NT2/D1 (cell line): ENCODE data around the gene OR5L1.
A peak's percentile ranks its signal among the peaks of the same experiment; 100 is the strongest.

Source experiments
- DNase-seq: peaks from one replicate; pipeline ENCODE4 v3.0.0-alpha.2; 2011; ENCODE audit warnings: low read depth, low spot score
- H3K27me3 ChIP-seq: 2 replicates; pipeline ENCODE4 v1.6.0; 2011; ENCODE audit warnings: mild to moderate bottlenecking; ENCODE audit not compliant: insufficient read length, insufficient read depth
- H3K36me3 ChIP-seq: 2 replicates; pipeline ENCODE4 v1.6.1; 2011; ENCODE audit warnings: mild to moderate bottlenecking, low read length, mixed read lengths; ENCODE audit not compliant: insufficient read depth, insufficient read length
- H3K4me1 ChIP-seq: 2 replicates; pipeline ENCODE4 v1.5.1; 2011; ENCODE audit not compliant: insufficient read depth, insufficient read length
- H3K4me3 ChIP-seq: 2 replicates; pipeline ENCODE4 v1.5.1; 2011; ENCODE audit warnings: low read depth; ENCODE audit not compliant: insufficient read length
- H3K9ac ChIP-seq: 2 replicates; pipeline ENCODE4 v1.6.0; 2011; ENCODE audit warnings: low read depth; ENCODE audit not compliant: insufficient read length
- H3K9me3 ChIP-seq: 2 replicates; pipeline ENCODE4 v1.5.1; 2011; ENCODE audit warnings: mild to moderate bottlenecking, low read length; ENCODE audit not compliant: insufficient read depth
- SUZ12 ChIP-seq: IDR thresholded peaks from 2 replicates; pipeline ENCODE4 v1.6.1; 2011; ENCODE audit not compliant: insufficient read length, insufficient read depth; ENCODE audit errors: extremely low read depth
- YY1 ChIP-seq: IDR thresholded peaks from 2 replicates; pipeline ENCODE4 v1.6.1; 2011; ENCODE audit not compliant: insufficient read length, insufficient read depth
- ZNF274 ChIP-seq: IDR thresholded peaks from 2 replicates; pipeline ENCODE4 v1.6.1; 2011; ENCODE audit warnings: mild to moderate bottlenecking, low read depth, low read length

OR5L1 gene

GRCh38 chr11:55811067-55811466 lies at the start of gene OR5L1:
Gene OR5L1, plus strand, starts transcription at chr11:55811367. Its CDS starts 100 bp downstream, at chr11:55811467.
- Histone ChIP-seq H3K4me3 (no peak within 1 kb of the TSS), H3K4me1 (no peaks in the 10 kb centered on the region), H3K36me3 (no peaks in the 10 kb centered on the region), H3K27me3 (no peaks in the 10 kb centered on the region), H3K9ac (no peak within 1 kb of the TSS), H3K9me3 (peaks cover 16% of the 10 kb centered on the region; the same call in 1 of the 2 replicates)
- TF ChIP-seq ZNF274: no peak
- TF ChIP-seq YY1: no peak
- no peak for TF ChIP-seq SUZ12
- no peak for DNase-seq

DNA sequence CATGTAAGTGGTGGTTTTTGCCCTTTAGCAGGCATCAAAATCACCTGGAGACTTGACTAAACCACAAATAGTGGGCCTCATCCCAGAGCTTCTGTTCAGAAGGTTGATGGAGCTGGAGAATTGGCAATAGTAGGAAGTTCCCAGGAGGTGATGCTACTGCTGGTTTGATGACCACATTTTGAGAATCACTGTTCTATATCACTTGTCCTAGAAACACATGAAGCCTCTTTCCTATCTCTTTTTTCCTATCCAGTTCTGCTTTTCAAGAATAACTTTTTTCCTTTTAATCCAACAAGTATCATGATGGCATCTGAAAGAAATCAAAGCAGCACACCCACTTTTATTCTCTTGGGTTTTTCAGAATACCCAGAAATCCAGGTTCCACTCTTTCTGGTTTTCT lies 38.0 kb upstream of the OR5L1 start, which contains the start of gene OR5D13:
Gene OR5D13 (plus strand): TSS at position 301 of the 400 bp plus-strand sequence. CDS start 0 bp downstream, at position 301.
- TF ChIP-seq SUZ12 (no peak), ZNF274 (no peak), YY1 (no peak)
- DNase-seq: no peak
- Histone ChIP-seq H3K9me3 (no peaks in the 10 kb centered on the region), H3K9ac (no peak within 1 kb of the TSS), H3K4me3 (no peak within 1 kb of the TSS), H3K4me1 (no peaks in the 10 kb centered on the region), H3K36me3 (no peaks in the 10 kb centered on the region), H3K27me3 (no peaks in the 10 kb centered on the region)

- TF ChIP-seq YY1: no peak
- no peak for TF ChIP-seq ZNF274
- no peak for DNase-seq
- Histone ChIP-seq H3K9ac (no peak overlapping the region), H3K4me1 (no peaks in the 10 kb centered on the region), H3K27me3 (no peaks in the 10 kb centered on the region), H3K36me3 (no peaks in the 10 kb centered on the region), H3K9me3 (no peaks in the 10 kb centered on the region), H3K4me3 (no peak overlapping the region)
Measured at GRCh38 chr11:55791606-55792005, 19.6 kb upstream of the OR5L1 start.

GRCh38 chr11:55793321-55793720 lies 17.8 kb upstream of the OR5L1 start:
- no peaks in the 10 kb centered on the region for H3K36me3 ChIP-seq
- H3K27me3 ChIP-seq: no peaks in the 10 kb centered on the region
- TF ChIP-seq ZNF274 (no peak), YY1 (no peak), SUZ12 (no peak)
- no peaks in the 10 kb centered on the region for H3K9me3 ChIP-seq
- no peak for DNase-seq
- H3K4me3 ChIP-seq: no peak overlapping the region
- no peak overlapping the region for H3K9ac ChIP-seq
- H3K4me1 ChIP-seq: no peaks in the 10 kb centered on the region

DNA sequence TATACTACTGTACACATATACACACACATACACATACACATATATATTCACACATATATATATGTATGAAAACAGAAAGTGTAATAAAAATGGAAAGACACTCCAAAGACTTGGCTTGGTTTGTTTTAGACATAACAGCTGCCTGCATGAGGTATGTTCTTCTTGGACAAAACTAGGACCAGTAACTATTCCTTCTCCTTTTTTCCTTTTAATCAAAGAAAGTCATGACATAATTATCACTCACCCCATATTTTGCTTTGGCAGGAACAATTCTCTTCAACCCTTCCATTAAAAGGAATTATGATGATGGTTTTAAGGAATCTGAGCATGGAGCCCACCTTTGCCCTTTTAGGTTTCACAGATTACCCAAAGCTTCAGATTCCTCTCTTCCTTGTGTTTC lies 15.9 kb upstream of the OR5L1 start, which contains the start of gene OR5D14:
Gene OR5D14 (plus strand): TSS at position 301 of the 400 bp plus-strand sequence. CDS start 0 bp downstream, at position 301.
- Histone ChIP-seq H3K9me3 (no peaks in the 10 kb centered on the region), H3K9ac (no peak within 1 kb of the TSS), H3K4me3 (no peak within 1 kb of the TSS), H3K4me1 (no peaks in the 10 kb centered on the region), H3K27me3 (no peaks in the 10 kb centered on the region), H3K36me3 (no peaks in the 10 kb centered on the region)
- TF ChIP-seq SUZ12 (no peak), YY1 (no peak), ZNF274 (no peak)
- no peak for DNase-seq

DNA sequence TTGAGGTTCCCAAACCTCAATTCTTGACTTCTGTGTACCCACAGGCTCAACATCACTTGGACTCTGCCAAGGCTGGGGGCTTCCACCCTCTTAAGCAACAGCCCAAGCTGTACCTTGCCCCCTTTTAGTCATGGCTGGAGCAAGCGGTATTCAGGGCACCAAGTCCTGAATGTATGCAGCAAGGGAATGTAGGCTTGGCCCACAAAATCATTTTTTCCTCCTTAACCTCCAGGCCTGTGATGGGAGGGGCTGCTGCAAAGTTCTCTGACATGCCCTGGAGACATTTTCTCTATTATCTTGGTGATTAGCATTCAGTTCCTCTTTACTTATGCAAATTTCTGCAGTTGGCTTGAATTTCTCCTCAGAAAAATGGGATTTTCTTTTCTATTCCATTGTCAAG lies 4.9 kb upstream of the OR5L1 start:
- H3K36me3 ChIP-seq: no peaks in the 10 kb centered on the region
- no peaks in the 10 kb centered on the region for H3K4me1 ChIP-seq
- H3K9ac ChIP-seq: no peak overlapping the region
- no peak overlapping the region for H3K4me3 ChIP-seq
- TF ChIP-seq ZNF274: no peak
- no peak for TF ChIP-seq SUZ12
- TF ChIP-seq YY1: no peak
- DNase-seq: peak; percentile 8
- H3K27me3 ChIP-seq: no peaks in the 10 kb centered on the region
- peaks cover 31% of the 10 kb centered on the region; the same call in 1 of the 2 replicates for H3K9me3 ChIP-seq

GRCh38 chr11:55819330-55819729 lies 8.2 kb downstream of the OR5L1 start, which contains the start of gene OR5D18:
Gene OR5D18, plus strand, starts transcription at chr11:55819630. Its CDS starts 0 bp downstream, at chr11:55819630.
- TF ChIP-seq SUZ12 (no peak), ZNF274 (no peak), YY1 (no peak)
- no peak within 1 kb of the TSS for H3K9ac ChIP-seq
- no peaks in the 10 kb centered on the region for H3K36me3 ChIP-seq
- H3K4me1 ChIP-seq: no peaks in the 10 kb centered on the region
- H3K9me3 ChIP-seq: no peaks in the 10 kb centered on the region
- DNase-seq: no peak
- H3K27me3 ChIP-seq: no peaks in the 10 kb centered on the region
- H3K4me3 ChIP-seq: no peak within 1 kb of the TSS
